Upper lobe of right lung (tissue), 1 donor: ENCODE measurements around the gene FRK. TPM values are rescaled to one million over a fixed set of nuclear protein-coding genes. Genes with fewer than 3 reads are reported as not detected.

Experiments used
- ATAC-seq: fragments of 200-7000 bp; cut with Tn5 transposase; one replicate; pipeline ENCODE4 v1.9.1; 2020; ENCODE audit warnings: mild to moderate bottlenecking, moderate library complexity
- DNase-seq: peaks from one replicate; pipeline ENCODE4 v3.0.0-alpha.2; 2020
- H3K27ac ChIP-seq: fragments of 200-600 bp; one replicate; pipeline ENCODE4 v1.8.0; 2022
- H3K27me3 ChIP-seq: fragments of 200-600 bp; one replicate; pipeline ENCODE4 v1.8.0; 2022; ENCODE audit warnings: mild to moderate bottlenecking
- H3K36me3 ChIP-seq: fragments of 200-600 bp; one replicate; pipeline ENCODE4 v1.8.0; 2022
- H3K4me1 ChIP-seq: fragments of 200-600 bp; one replicate; pipeline ENCODE4 v1.8.0; 2022
- H3K4me3 ChIP-seq: fragments of 200-600 bp; one replicate; pipeline ENCODE4 v1.8.0; 2022; ENCODE audit warnings: mild to moderate bottlenecking
- H3K9me3 ChIP-seq: fragments of 200-600 bp; one replicate; pipeline ENCODE4 v1.8.0; 2022
- intact Hi-C: fragments of 100-400 bp; cut with DNase I; formaldehyde crosslinking; loops from one replicate; pipeline ENCODE4 v1.11.0; 2022
- total RNA-seq: library from RNA; stranded (reverse); fragmentation: NEBNext Ultra II Directional; extraction: Animal tissue kit (Norgen Biotek cat#: 25700); gene quantifications from one replicate; pipeline ENCODE4 v1.2.1, GENCODE V29; 2021
- TF ChIP-seq, protein P1 (sequence below): fragments of 200-600 bp; IDR thresholded peaks from one replicate; pipeline ENCODE4 v1.8.0; 2022; ENCODE audit warnings: antibody characterized with exemption
- donor health status: DM: no; HTN: yes; CAD: no; lungs with severe emphysema.

Gene FRK
- total RNA-seq, 1 donor from 2014 or later: 7.2 TPM

DNA sequence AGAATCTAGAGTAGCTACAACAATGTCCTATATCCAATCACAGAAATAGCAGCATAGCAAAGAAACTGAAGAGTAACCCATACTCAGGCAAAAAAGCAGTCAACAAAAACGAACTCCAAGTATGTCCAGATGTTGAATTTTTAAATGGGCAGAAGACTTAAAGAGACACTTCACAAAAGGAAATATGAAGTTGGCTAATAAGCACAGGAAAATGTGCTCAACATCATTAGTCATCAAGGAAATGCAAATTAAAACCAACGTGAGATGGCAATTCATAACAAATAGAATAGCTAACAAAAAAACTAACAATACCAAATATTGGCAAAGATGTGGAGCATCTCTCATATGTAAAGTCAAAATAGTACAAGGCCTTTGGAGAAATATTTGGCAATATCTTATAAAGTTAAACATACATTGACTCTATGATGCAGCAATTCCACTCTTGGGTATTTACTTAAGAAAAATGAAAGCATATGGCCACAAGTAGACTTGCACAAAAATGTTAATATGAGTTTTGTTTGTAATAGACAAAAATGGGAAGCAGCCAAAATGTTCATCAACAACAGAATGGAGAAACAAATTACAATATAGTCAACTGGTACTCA is 37.7 kb downstream of the FRK start:
- H3K4me1 ChIP-seq: peaks cover 11% of the 10 kb centered on the region
- H3K27ac ChIP-seq: no peak overlapping the region
- H3K27me3 ChIP-seq: no peaks in the 10 kb centered on the region
- TF ChIP-seq, protein P1, sequence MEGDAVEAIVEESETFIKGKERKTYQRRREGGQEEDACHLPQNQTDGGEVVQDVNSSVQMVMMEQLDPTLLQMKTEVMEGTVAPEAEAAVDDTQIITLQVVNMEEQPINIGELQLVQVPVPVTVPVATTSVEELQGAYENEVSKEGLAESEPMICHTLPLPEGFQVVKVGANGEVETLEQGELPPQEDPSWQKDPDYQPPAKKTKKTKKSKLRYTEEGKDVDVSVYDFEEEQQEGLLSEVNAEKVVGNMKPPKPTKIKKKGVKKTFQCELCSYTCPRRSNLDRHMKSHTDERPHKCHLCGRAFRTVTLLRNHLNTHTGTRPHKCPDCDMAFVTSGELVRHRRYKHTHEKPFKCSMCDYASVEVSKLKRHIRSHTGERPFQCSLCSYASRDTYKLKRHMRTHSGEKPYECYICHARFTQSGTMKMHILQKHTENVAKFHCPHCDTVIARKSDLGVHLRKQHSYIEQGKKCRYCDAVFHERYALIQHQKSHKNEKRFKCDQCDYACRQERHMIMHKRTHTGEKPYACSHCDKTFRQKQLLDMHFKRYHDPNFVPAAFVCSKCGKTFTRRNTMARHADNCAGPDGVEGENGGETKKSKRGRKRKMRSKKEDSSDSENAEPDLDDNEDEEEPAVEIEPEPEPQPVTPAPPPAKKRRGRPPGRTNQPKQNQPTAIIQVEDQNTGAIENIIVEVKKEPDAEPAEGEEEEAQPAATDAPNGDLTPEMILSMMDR: no peak
- no peaks in the 10 kb centered on the region for H3K36me3 ChIP-seq
- intact Hi-C loops: no loop called here
- H3K9me3 ChIP-seq: no peaks in the 10 kb centered on the region
- H3K4me3 ChIP-seq: no peak overlapping the region
- DNase-seq (no peak), ATAC-seq (no peak)

DNA sequence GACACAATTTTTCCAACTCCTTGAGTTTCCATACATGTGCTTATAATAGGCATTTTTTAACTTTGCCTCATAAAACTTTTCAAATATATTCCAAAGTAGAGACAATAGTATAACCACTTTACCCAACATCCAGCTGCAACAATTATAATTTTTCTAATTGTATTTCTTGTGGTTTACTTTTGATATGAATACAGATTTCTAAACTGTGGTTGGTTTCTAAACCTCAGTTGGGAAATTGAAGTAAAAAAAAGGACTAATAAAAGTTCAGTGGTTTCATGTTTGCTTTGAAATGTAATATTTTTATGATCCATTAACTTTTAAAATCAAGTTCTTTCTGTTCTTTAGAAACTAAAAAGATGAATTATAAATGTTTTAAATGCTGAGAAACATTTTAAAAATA is 40.0 kb downstream of the FRK start:
- Histone ChIP-seq H3K27ac (no peak overlapping the region), H3K9me3 (no peaks in the 10 kb centered on the region), H3K4me3 (no peak overlapping the region), H3K36me3 (no peaks in the 10 kb centered on the region), H3K27me3 (no peaks in the 10 kb centered on the region), H3K4me1 (peaks cover 21% of the 10 kb centered on the region)
- ATAC-seq (no peak), DNase-seq (no peak)
- intact Hi-C loops: no loop called here
- TF ChIP-seq, protein P1: no peak

DNA sequence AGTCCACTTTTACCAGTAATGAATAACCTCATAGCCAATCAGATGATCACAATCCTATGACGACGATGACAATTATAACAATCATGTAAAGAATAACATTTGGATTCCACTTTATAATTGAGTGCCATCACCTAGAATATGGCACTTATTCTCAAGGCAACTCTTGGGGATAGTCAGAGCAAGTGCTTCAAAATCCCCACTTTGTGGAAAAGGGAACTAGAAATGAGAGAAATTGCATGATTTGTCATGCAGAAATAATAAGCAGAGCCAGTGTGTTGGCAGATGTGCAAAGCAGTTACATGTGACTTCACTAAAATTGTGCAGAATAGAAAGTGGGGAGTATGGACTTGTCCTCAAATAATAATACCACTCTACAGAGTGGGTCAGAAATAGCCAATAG is 41.3 kb downstream of the FRK start:
- peaks cover 25% of the 10 kb centered on the region for H3K4me1 ChIP-seq
- TF ChIP-seq, protein P1: no peak
- no peaks in the 10 kb centered on the region for H3K27me3 ChIP-seq
- DNase-seq (no peak), ATAC-seq (no peak)
- H3K27ac ChIP-seq: no peak overlapping the region
- no peak overlapping the region for H3K4me3 ChIP-seq
- intact Hi-C loops: loop anchor here (10.0 kb wide), 1 partner anchor 75 kb away; no protein-coding TSS in a partner anchor
- H3K36me3 ChIP-seq: no peaks in the 10 kb centered on the region
- H3K9me3 ChIP-seq: no peaks in the 10 kb centered on the region

DNA sequence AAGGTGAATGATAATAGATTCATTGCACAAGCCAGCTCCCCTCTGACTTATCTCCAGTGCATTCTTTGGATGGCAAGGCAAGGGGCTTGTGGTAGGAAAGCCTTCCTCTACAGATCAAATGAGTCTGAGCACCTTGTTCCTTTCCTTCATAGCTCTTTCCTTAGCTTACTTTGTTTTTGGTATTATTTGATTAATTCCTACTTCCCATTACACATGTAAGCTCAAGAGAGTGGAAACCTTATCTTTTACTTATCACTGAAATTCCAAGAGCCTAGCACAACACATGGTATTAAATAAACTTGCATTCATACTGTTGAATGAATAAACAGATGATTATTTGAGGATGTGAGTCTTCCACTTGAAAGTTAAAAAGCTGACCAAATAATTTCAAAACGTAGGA is 41.7 kb downstream of the FRK start:
- no peak overlapping the region for H3K27ac ChIP-seq
- H3K36me3 ChIP-seq: no peaks in the 10 kb centered on the region
- ATAC-seq (no peak), DNase-seq (no peak)
- TF ChIP-seq, protein P1: no peak
- H3K9me3 ChIP-seq: no peaks in the 10 kb centered on the region
- H3K4me1 ChIP-seq: peaks cover 25% of the 10 kb centered on the region
- no peak overlapping the region for H3K4me3 ChIP-seq
- no peaks in the 10 kb centered on the region for H3K27me3 ChIP-seq
- intact Hi-C loops: loop anchor here (10.0 kb wide), 1 partner anchor 76 kb away; no protein-coding TSS in a partner anchor

DNA sequence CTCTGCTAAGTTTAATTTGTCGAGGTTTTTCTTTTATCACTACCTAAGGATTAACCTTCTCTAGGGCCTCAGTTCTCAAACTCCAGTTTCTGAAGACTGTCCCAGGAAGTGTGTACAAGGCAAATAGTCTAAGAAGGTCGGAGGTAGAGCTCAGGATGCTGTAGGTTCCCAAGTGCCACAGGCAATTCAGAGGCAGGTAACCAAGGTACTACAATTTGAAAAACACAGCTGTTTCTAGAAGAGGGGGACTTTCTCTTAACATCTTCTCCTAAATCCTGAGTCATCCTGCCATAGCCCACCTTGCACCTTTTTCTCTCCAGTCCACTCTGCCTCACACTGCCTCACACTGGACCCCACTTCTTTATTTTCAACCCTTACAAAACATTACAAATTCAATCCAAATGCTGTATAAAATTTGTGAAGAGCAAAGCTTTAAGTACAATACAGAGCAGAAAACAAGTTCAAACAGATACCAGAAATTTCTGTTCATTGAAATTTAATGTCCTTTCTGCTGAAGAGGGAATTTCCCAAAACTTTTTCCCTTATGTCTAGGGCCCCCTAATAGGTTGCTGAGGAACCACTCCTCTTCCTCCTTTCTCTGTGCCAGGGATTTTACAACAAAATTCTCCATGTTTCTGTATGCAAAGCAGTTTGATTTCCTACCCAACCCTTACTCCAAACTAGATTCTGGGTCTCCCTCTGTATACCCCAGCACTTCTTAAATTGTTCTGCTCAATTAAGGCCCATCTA is 43.0 kb downstream of the FRK start:
- no peak overlapping the region for H3K4me3 ChIP-seq
- DNase-seq: no peak
- no peaks in the 10 kb centered on the region for H3K36me3 ChIP-seq
- no peak for ATAC-seq
- H3K9me3 ChIP-seq: no peaks in the 10 kb centered on the region
- H3K27me3 ChIP-seq: no peaks in the 10 kb centered on the region
- peaks cover 25% of the 10 kb centered on the region for H3K4me1 ChIP-seq
- TF ChIP-seq, protein P1: no peak
- no peak overlapping the region for H3K27ac ChIP-seq
- intact Hi-C loops: loop anchor here (10.0 kb wide), 1 partner anchor 77 kb away; no protein-coding TSS in a partner anchor
